PC-3 (cell line): ENCODE measurements around the gene PDSS1.

Source experiments
- CTCF ChIP-seq: fragments of 300-600 bp; sonication (generic); conservative IDR thresholded peaks from 2 replicates; pipeline ENCODE4 v1.5.1; 2017; ENCODE audit warnings: antibody characterized with exemption, low read depth, mild to moderate bottlenecking, low read length
- EZH2 ChIP-seq: fragments of 300-600 bp; sonication (generic); IDR thresholded peaks from one replicate; pipeline ENCODE4 v1.6.1; 2017; ENCODE audit warnings: antibody characterized with exemption, mild to moderate bottlenecking, low read length; ENCODE audit not compliant: unreplicated experiment
- EZH2phosphoT487 ChIP-seq: fragments of 300-600 bp; sonication (generic); IDR thresholded peaks from 2 replicates; pipeline ENCODE4 v1.6.1; 2018; ENCODE audit warnings: mild to moderate bottlenecking, antibody characterized with exemption, low read length, borderline replicate concordance

- TF ChIP-seq CTCF (no peak), EZH2 (no peak), EZH2phosphoT487 (no peak)
Observed at GRCh38 chr10:26698909-26699308, 1.4 kb downstream of the PDSS1 start.
